Measurements from ENCODE around the gene EAF2. TPM values are rescaled to one million over a fixed set of nuclear protein-coding genes. Genes with fewer than 3 reads are reported as not detected.

Gene EAF2
- total and polyA plus RNA-seq, 2 of the 13 experiments (the other 11 are each of a cell fraction or from before 2014, with no cell fraction given), result 4.0 to 14.6 TPM

GRCh38 chr3:121897296-121897695, 62.3 kb downstream of the EAF2 start:
- no peak for DNase-seq (ENCODE audit: low spot score)
- H3K27ac ChIP-seq (ENCODE audit: extremely low read length, insufficient read depth, low read length), result no peak overlapping the region
- no peak overlapping the region for H3K4me3 ChIP-seq (replicated peaks in 1 of 3; ENCODE audit: insufficient read depth in 1 of 3, low read depth in 2 of 3, low read length in 3 of 3)
- TF ChIP-seq KDM4B (CRISPR knock-in tag; IDR thresholded peaks at IDR 0.05) (no peak), ZNF143 (CRISPR knock-in tag; IDR thresholded peaks at IDR 0.05) (no peak), AHR (CRISPR knock-in tag; IDR thresholded peaks at IDR 0.05) (no peak), ZNF776 (CRISPR knock-in tag; IDR thresholded peaks at IDR 0.05) (no peak), ZBTB3 (CRISPR knock-in tag; IDR thresholded peaks at IDR 0.05; ENCODE audit: borderline replicate concordance, low read depth) (no peak), MTF1 (CRISPR knock-in tag; IDR thresholded peaks at IDR 0.05) (no peak), ZNF616 (CRISPR knock-in tag; IDR thresholded peaks at IDR 0.05; ENCODE audit: low read depth) (no peak)
- TF ChIP-seq, protein P1, sequence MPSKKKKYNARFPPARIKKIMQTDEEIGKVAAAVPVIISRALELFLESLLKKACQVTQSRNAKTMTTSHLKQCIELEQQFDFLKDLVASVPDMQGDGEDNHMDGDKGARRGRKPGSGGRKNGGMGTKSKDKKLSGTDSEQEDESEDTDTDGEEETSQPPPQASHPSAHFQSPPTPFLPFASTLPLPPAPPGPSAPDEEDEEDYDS (CRISPR knock-in tag; IDR thresholded peaks at IDR 0.05), result no peak
- H3K36me3 ChIP-seq (replicated peaks in 1 of 2; ENCODE audit: control insufficient read depth in 1 of 2, insufficient read depth in 2 of 2, low read length in 2 of 2), result no peaks in the 10 kb centered on the region
- ChIA-PET CTCF (ENCODE audit: low intra/inter-chr PET ratio, low total read pairs) (no interaction called here), POLR2A (no interaction called here)
- H3K4me1 ChIP-seq (ENCODE audit: insufficient read depth, low read length), result no peaks in the 10 kb centered on the region
- H3K9me3 ChIP-seq (ENCODE audit: low read length), result no peaks in the 10 kb centered on the region
- H3K4me2 ChIP-seq (ENCODE audit: low read depth, low read length), result no peak overlapping the region
- FAIRE-seq, result no peak
- BruUV-seq (replicated peaks), result no TSS peak
- no peaks in the 10 kb centered on the region for H4K20me1 ChIP-seq (ENCODE audit: insufficient read depth, low read length)
- H3K79me2 ChIP-seq (ENCODE audit: insufficient read depth, low read length), result no peaks in the 10 kb centered on the region
- no peak overlapping the region for H3K9ac ChIP-seq (ENCODE audit: insufficient read depth, low read depth, low read length)
- 74% methylated on average over 3 of the region's 3 CpGs for WGBS (ENCODE audit: low lambda C conversion rate)
- no peak overlapping the region for H2AFZ ChIP-seq (ENCODE audit: low read length)
- in situ Hi-C loops (cut with HindIII; ENCODE audit: extremely low pct_ligation_motif_present, low pct_unique_long_range_greater_than_20kb), result no loop called here
- no peaks in the 10 kb centered on the region for H3K27me3 ChIP-seq (ENCODE audit: control insufficient read depth in 1 of 2, insufficient read depth in 2 of 2, low read length in 2 of 2)
- intact Hi-C loops (cut with micrococcal nuclease; ENCODE audit: unreplicated experiment), result no loop called here
- ATAC-seq, result no peak

- TF ChIP-seq ARHGAP35 (CRISPR knock-in tag; IDR thresholded peaks at IDR 0.05; ENCODE audit: borderline replicate concordance) (no peak), HNRNPK (IDR thresholded peaks at IDR 0.05; ENCODE audit: low read depth, low read length, poor library complexity, severe bottlenecking) (peak; percentile 27), MTA3 (CRISPR knock-in tag; IDR thresholded peaks at IDR 0.05) (no peak), RAD21 (CRISPR knock-in tag; IDR thresholded peaks at IDR 0.05) (no peak), CENPBD1 (CRISPR knock-in tag; IDR thresholded peaks at IDR 0.05; ENCODE audit: borderline replicate concordance, low read depth) (no peak), HNRNPL (IDR thresholded peaks at IDR 0.05; ENCODE audit: low read depth, low read length) (no peak)
- in situ Hi-C loops (cut with HindIII; ENCODE audit: extremely low pct_ligation_motif_present, low pct_unique_long_range_greater_than_20kb) (no loop called here), intact Hi-C loops (cut with micrococcal nuclease; ENCODE audit: unreplicated experiment) (no loop called here)
- H4K20me1 ChIP-seq (ENCODE audit: insufficient read depth, low read length), result no peaks in the 10 kb centered on the region
- H3K4me2 ChIP-seq (ENCODE audit: low read depth, low read length), result no peak overlapping the region
- H3K27me3 ChIP-seq (ENCODE audit: control insufficient read depth in 1 of 2, insufficient read depth in 2 of 2, low read length in 2 of 2), result no peaks in the 10 kb centered on the region
- H3K4me1 ChIP-seq (ENCODE audit: insufficient read depth, low read length), result no peaks in the 10 kb centered on the region
- no peak overlapping the region for H3K4me3 ChIP-seq (replicated peaks in 1 of 3; ENCODE audit: insufficient read depth in 1 of 3, low read depth in 2 of 3, low read length in 3 of 3)
- H3K27ac ChIP-seq (ENCODE audit: extremely low read length, insufficient read depth, low read length), result no peak overlapping the region
- ChIA-PET POLR2A (no interaction called here), CTCF (ENCODE audit: low intra/inter-chr PET ratio, low total read pairs) (no interaction called here)
- no peak overlapping the region for H3K9ac ChIP-seq (ENCODE audit: insufficient read depth, low read depth, low read length)
- WGBS (ENCODE audit: low lambda C conversion rate), result 47% methylated on average over 2 of the region's 2 CpGs
- ATAC-seq (no peak), DNase-seq (ENCODE audit: low spot score) (no peak), FAIRE-seq (no peak)
- no peaks in the 10 kb centered on the region for H3K9me3 ChIP-seq (ENCODE audit: low read length)
- H3K79me2 ChIP-seq (ENCODE audit: insufficient read depth, low read length), result no peaks in the 10 kb centered on the region
- no peak overlapping the region for H2AFZ ChIP-seq (ENCODE audit: low read length)
- BruUV-seq (replicated peaks), result no TSS peak
- no peaks in the 10 kb centered on the region; a peak in 1 of 5 replicates for H3K36me3 ChIP-seq (replicated peaks in 1 of 2; ENCODE audit: control insufficient read depth in 1 of 2, insufficient read depth in 2 of 2, low read length in 2 of 2)
Measured at GRCh38 chr3:121913305-121913990, 78.4 kb downstream of the EAF2 start.

All from HepG2 (cell line).